Small intestine (tissue), 7 donors: ENCODE data around the gene PIP5K1B. TPM values are rescaled to one million over a fixed set of nuclear protein-coding genes. Genes with fewer than 3 reads are reported as not detected.
"Not testable (repeated sequence)": the region's sequence is repeated elsewhere in the genome, so short reads cannot be mapped to it uniquely, and the experiment has no call there.

Experiments
- DNase-seq, 2 donors: peaks; one replicate each; pipeline versions ENCODE4 v3.0.0 to v3.0.0-alpha.2; 2013
- FAIRE-seq: peaks from 2 replicates; lab custom pipeline; 2012; peaks lifted over from hg19 to GRCh38; lab: Jason Lieb, UNC
- H3K27ac ChIP-seq, 3 donors: one replicate each; pipeline ENCODE4 v1.5.1; 2013; ENCODE audit warnings: low read length in 2 of 3, mild to moderate bottlenecking in 2 of 3, control low read depth in 1 of 3, inconsistent platforms in 1 of 3, low read depth in 1 of 3, moderate library complexity in 1 of 3
- H3K27me3 ChIP-seq, 3 donors: one replicate each; pipeline ENCODE4 v1.6.1; 2013; ENCODE audit warnings: low read length in 3 of 3, inconsistent platforms in 1 of 3; ENCODE audit not compliant: control insufficient read depth in 3 of 3, insufficient read depth in 3 of 3
- H3K36me3 ChIP-seq, 3 donors: one replicate each; pipeline ENCODE4 v1.6.1; 2013; ENCODE audit warnings: low read length in 3 of 3, inconsistent platforms in 1 of 3, low read depth in 1 of 3, mild to moderate bottlenecking in 1 of 3, moderate library complexity in 1 of 3; ENCODE audit not compliant: control insufficient read depth in 3 of 3, insufficient read depth in 2 of 3
- H3K4me1 ChIP-seq, 3 donors: one replicate each; pipeline ENCODE4 v1.6.1; 2013; ENCODE audit warnings: low read length in 2 of 3, inconsistent platforms in 1 of 3, low read depth in 1 of 3, mild to moderate bottlenecking in 1 of 3, moderate library complexity in 1 of 3; ENCODE audit not compliant: control insufficient read depth in 3 of 3, insufficient read depth in 2 of 3
- H3K4me3 ChIP-seq, 3 donors: one replicate each; pipeline ENCODE4 v1.5.1; 2013; ENCODE audit warnings: low read length in 3 of 3, control low read depth in 1 of 3, inconsistent platforms in 1 of 3, low read depth in 1 of 3, mild to moderate bottlenecking in 1 of 3, moderate library complexity in 1 of 3
- H3K9me3 ChIP-seq, 2 donors: one replicate each; pipeline ENCODE4 v1.6.1; 2013; ENCODE audit warnings: low read depth in 1 of 2, low read length in 1 of 2; ENCODE audit not compliant: control insufficient read depth in 2 of 2, insufficient read depth in 1 of 2
- WGBS, 3 donors: extraction: QIAGEN DNeasy Blood & Tissue Kit; methylation state at CpG; one replicate each; pipeline ENCODE4 v1.1.7; 2013; 5-methylcytosine and 5-hydroxymethylcytosine counted together
- polyA plus RNA-seq, 4 donors: library from polyadenylated mRNA; stranded (reverse) in 3 of 4; unstranded in 1 of 4; fragments of 200-250 nt in 3 of 4; fragments of 120-200 nt in 1 of 4; gene quantifications; one replicate each; pipeline versions ENCODE4 v1.2.1 to v1.2.3, GENCODE V29; 2013
- donor health status: healthy with polysubstance abuse.
- donor health status: control.
- donor health status: control.
- donor health status: Bipolar disorder and iron deficiency.
- donor health status: healthy.

The PIP5K1B gene
- polyA plus RNA-seq, 4 donors: 28.8 to 58.0 (median 49.7) TPM

- H3K27ac ChIP-seq: no peak overlapping the region
- H3K4me1 ChIP-seq: no peaks in the 10 kb centered on the region
- FAIRE-seq (no peak), DNase-seq (no peak)
- no peak overlapping the region for H3K4me3 ChIP-seq
- H3K9me3 ChIP-seq: no peaks in the 10 kb centered on the region
- peaks cover 0 to 30% (median 2%) of the 10 kb centered on the region in 3 donors for H3K36me3 ChIP-seq
- WGBS, 3 donors: 59 to 65% (median 61%) methylated on average over 9 of the region's 9 CpGs
- no peaks in the 10 kb centered on the region for H3K27me3 ChIP-seq
These were observed 339.5 kb downstream of the PIP5K1B start for GRCh38 chr9:69044240-69045219.

DNA sequence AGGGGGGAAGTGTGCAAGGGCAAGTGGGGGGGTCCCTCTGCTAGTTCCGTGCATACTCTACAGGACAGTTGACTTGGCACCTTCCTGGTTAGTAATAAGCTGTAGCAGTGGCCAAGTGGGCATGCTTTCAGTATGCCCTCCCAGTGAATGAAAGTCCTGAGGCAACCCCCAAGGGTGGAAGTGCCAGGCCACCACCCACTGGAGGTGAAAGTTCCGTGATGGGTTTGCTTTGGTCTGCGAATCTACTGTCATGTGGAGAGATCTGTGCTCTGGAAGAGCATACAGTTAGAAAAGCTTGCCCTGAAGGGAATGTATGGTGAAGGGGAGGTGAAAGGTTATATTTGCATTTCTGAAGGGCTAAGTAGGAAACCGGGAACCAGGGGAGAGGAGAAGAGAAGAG, 340.8 kb downstream of the PIP5K1B start:
- Histone ChIP-seq H3K4me3 (no peak overlapping the region), H3K4me1 (no peaks in the 10 kb centered on the region), H3K36me3 (peaks cover 0 to 30% (median 2%) of the 10 kb centered on the region in 3 donors), H3K9me3 (no peaks in the 10 kb centered on the region), H3K27me3 (no peaks in the 10 kb centered on the region), H3K27ac (no peak overlapping the region)
- FAIRE-seq: no peak
- no peak for DNase-seq
- WGBS, 3 donors: 76 to 84% (median 83%) methylated on average over 4 of the region's 4 CpGs

- no peaks in the 10 kb centered on the region for H3K9me3 ChIP-seq
- no peak overlapping the region for H3K27ac ChIP-seq
- no peaks in the 10 kb centered on the region for H3K27me3 ChIP-seq
- H3K36me3 ChIP-seq: peaks cover 0 to 26% (median 2%) of the 10 kb centered on the region in 3 donors
- no peak overlapping the region for H3K4me3 ChIP-seq
- 66 to 82% (median 70%) methylated on average over 4 of the region's 4 CpGs for WGBS, 3 donors
- FAIRE-seq: no peak
- no peaks in the 10 kb centered on the region for H3K4me1 ChIP-seq
- DNase-seq: no peak
These were observed 341.7 kb downstream of the PIP5K1B start for GRCh38 chr9:69046723-69047122.

DNA sequence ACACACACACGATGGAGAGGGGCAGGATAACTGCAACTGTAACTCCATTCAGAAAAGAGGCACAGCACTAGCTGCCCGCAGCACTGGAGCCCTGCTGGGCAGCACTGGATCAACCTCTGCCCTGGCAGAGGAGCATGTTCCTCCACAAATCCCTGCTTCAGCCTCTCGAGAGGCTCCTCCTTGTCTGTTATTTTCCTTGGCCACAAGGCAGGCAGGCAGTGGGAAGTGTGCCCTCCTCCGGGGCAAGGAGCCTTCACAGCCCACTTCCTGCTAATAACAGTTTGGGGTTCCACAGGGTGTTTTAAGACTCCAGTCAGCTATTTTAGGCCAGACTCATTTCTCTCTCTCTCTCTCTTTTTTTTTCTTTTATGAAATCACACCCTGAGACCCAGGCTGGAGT, 342.3 kb downstream of the PIP5K1B start:
- Histone ChIP-seq H3K4me3 (no peak overlapping the region), H3K27ac (no peak overlapping the region), H3K36me3 (peaks cover 0 to 26% (median 2%) of the 10 kb centered on the region in 3 donors), H3K4me1 (no peaks in the 10 kb centered on the region), H3K27me3 (no peaks in the 10 kb centered on the region), H3K9me3 (no peaks in the 10 kb centered on the region)
- FAIRE-seq (no peak), DNase-seq (no peak)
- WGBS, 3 donors: 62 to 76% (median 74%) methylated on average over 4 of the region's 4 CpGs

DNA sequence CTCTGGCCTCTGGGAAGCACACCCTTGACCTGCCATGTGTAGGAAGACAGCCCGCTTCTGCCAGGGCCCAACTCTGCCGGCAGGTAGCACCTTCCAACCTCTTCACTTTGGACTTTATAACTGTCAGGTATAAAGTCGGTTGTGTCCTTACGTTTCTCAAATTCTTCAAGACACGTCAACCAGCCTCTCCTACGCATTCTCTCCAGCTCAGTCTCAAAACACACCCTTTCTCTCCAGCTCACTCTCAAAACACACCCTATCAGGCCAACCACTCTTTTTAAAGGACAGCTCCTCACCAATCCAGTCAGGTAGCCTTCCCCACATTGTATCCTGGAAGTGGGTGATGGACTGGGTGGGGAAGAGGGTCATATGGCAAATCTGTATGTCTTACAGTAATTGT, 344.1 kb downstream of the PIP5K1B start:
- no peaks in the 10 kb centered on the region for H3K9me3 ChIP-seq
- no peaks in the 10 kb centered on the region for H3K27me3 ChIP-seq
- FAIRE-seq (no peak), DNase-seq (no peak)
- H3K27ac ChIP-seq: no peak overlapping the region
- no peak overlapping the region for H3K4me3 ChIP-seq
- H3K4me1 ChIP-seq: no peaks in the 10 kb centered on the region
- peaks cover 0 to 29% (median 2%) of the 10 kb centered on the region in 3 donors for H3K36me3 ChIP-seq
- WGBS, 3 donors: 87 to 89% (median 87%) methylated on average over 6 of the region's 6 CpGs

- not testable (repeated sequence) for H3K4me1 ChIP-seq, H3K9me3 ChIP-seq, FAIRE-seq, H3K4me3 ChIP-seq, H3K27me3 ChIP-seq, H3K27ac ChIP-seq, DNase-seq
- 88 to 90% (median 90%) methylated on average over 9 to 12 of the region's 12 CpGs for WGBS, 3 donors
- peaks cover 0 to 31% (median 2%) of the 10 kb centered on the region in 3 donors for H3K36me3 ChIP-seq
These were observed 345.9 kb downstream of the PIP5K1B start for GRCh38 chr9:69050936-69051335.

- H3K4me1 ChIP-seq: no peaks in the 10 kb centered on the region
- no peak overlapping the region for H3K27ac ChIP-seq
- H3K9me3 ChIP-seq: no peaks in the 10 kb centered on the region
- 81 to 100% (median 85%) methylated on average over 1 of the region's 1 CpG for WGBS, 3 donors
- H3K4me3 ChIP-seq: no peak overlapping the region
- peaks cover 0 to 12% (median 0%) of the 10 kb centered on the region in 3 donors for H3K36me3 ChIP-seq
- no peaks in the 10 kb centered on the region for H3K27me3 ChIP-seq
- FAIRE-seq: no peak
- DNase-seq: no peak
These were observed 349.9 kb downstream of the PIP5K1B start for GRCh38 chr9:69054989-69055388.

- Histone ChIP-seq H3K27ac (no peak overlapping the region), H3K36me3 (peaks cover 0 to 15% (median 0%) of the 10 kb centered on the region in 3 donors), H3K4me1 (no peaks in the 10 kb centered on the region), H3K27me3 (no peaks in the 10 kb centered on the region), H3K9me3 (no peaks in the 10 kb centered on the region), H3K4me3 (no peak overlapping the region)
- DNase-seq (no peak), FAIRE-seq (no peak)
- WGBS, 3 donors: 89 to 92% (median 91%) methylated on average over 4 of the region's 4 CpGs
These were observed 351.3 kb downstream of the PIP5K1B start for GRCh38 chr9:69056191-69056815.
